Prostate gland (tissue), 2 donors: ENCODE results near the gene C1orf159. TPM values are rescaled to one million over a fixed set of nuclear protein-coding genes. Genes with fewer than 3 reads are reported as not detected.
A peak's percentile ranks its signal among the peaks of the same experiment; 100 is the strongest.

Source experiments
- DNase-seq: peaks from one replicate; pipeline ENCODE4 v3.0.0-alpha.2; 2019; ENCODE audit warnings: low spot score
- H3K27ac ChIP-seq, 2 donors: fragments of 200-600 bp; sonication (generic); 2 replicates each; pipeline ENCODE4 v1.5.1; 2017 to 2019
- H3K27me3 ChIP-seq: fragments of 200-600 bp; sonication (generic); replicated peaks from 2 replicates; pipeline ENCODE4 v1.5.1; 2019; ENCODE audit not compliant: insufficient read depth
- H3K36me3 ChIP-seq, 2 donors: fragments of 200-600 bp; sonication (generic); 1 replicate in 1 of 2; 2 replicates in 1 of 2; pipeline versions ENCODE4 v1.5.1 to v1.8.1; 2017 to 2019
- H3K4me1 ChIP-seq: fragments of 200-600 bp; sonication (generic); replicated peaks from 2 replicates; pipeline ENCODE4 v1.5.1; 2019
- H3K4me3 ChIP-seq, 2 donors: fragments of 200-600 bp; sonication (generic); 2 replicates each; pipeline ENCODE4 v1.5.1; 2017 to 2019
- H3K9me3 ChIP-seq: fragments of 200-600 bp; sonication (generic); 2 replicates; pipeline ENCODE4 v1.5.1; 2017
- POLR2A ChIP-seq: fragments of 450-650 bp; IDR thresholded peaks from one replicate; pipeline ENCODE4 v1.6.1; 2016; ENCODE audit warnings: antibody characterized with exemption, mild to moderate bottlenecking
- POLR2AphosphoS5 ChIP-seq: sonication (generic); formaldehyde crosslinking; IDR thresholded peaks from one replicate; pipeline ENCODE4 v1.6.1; 2017; ENCODE audit warnings: antibody characterized with exemption
- WGBS: methylation state at CpG from one replicate; pipeline ENCODE4 v1.1.5; 2018; 5-methylcytosine and 5-hydroxymethylcytosine counted together
- intact Hi-C: fragments of 100-400 bp; cut with DNase I; formaldehyde crosslinking; loops from one replicate; pipeline ENCODE4 v1.14.2; 2022
- total RNA-seq, 2 donors: library from RNA; depleted of rRNA; stranded (reverse); fragments of >200 nt; gene quantifications; one replicate each; pipeline ENCODE4 v1.1.0, GENCODE V29; 2016
- TF ChIP-seq, protein P1 (sequence below), 4 experiments: fragments of 200-600 bp in 2 of 4; fragments of 450-650 bp in 2 of 4; sonication (generic) in 2 of 4; IDR thresholded peaks; 1 replicate in 3 of 4; 2 replicates in 1 of 4; pipeline ENCODE4 v1.5.1; 2016 to 2019; ENCODE audit warnings: antibody characterized with exemption in 4 of 4, mild to moderate bottlenecking in 2 of 4, moderate library complexity in 2 of 4

C1orf159 gene
- total RNA-seq, 2 donors from 2014 or later = 20.0 to 26.4 TPM

DNA sequence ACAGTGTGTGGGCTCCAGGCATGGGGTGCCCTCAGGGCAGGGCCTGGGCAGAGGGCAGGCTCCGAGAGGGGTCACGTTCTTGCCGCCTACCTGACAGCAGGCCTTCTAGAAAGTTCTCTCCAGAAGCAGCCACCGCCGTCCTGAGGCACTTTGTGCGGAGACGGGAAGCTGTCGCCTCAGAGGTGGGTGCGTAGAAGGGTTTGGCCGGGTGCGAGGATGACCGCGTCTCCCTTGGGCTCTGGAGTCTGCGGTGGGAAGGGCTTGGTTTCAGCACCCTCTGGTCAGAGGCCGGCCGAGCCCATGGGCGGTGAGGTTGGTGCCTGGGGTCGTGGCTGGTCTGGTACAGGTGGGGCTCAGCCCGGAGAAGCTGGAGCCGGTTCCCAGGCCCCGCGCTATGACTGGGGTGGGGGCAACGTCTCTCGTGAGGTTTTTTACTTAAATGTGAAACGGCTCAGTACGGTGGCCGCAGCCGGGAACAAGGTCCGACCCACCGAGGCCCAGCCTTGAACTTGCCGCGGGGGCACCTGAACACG is 47.7 kb upstream of the C1orf159 start:
- DNase-seq = no peak
- Histone ChIP-seq H3K36me3 (no peaks in the 10 kb centered on the region), H3K27me3 (no peaks in the 10 kb centered on the region), H3K4me3 (peak overlapping the region; percentile 45 to 62), H3K9me3 (no peaks in the 10 kb centered on the region), H3K4me1 (peaks cover 13% of the 10 kb centered on the region), H3K27ac (peak overlapping the region; percentile 92 to 95)
- TF ChIP-seq POLR2A = no peak
- no peak for TF ChIP-seq POLR2AphosphoS5
- TF ChIP-seq, protein P1, sequence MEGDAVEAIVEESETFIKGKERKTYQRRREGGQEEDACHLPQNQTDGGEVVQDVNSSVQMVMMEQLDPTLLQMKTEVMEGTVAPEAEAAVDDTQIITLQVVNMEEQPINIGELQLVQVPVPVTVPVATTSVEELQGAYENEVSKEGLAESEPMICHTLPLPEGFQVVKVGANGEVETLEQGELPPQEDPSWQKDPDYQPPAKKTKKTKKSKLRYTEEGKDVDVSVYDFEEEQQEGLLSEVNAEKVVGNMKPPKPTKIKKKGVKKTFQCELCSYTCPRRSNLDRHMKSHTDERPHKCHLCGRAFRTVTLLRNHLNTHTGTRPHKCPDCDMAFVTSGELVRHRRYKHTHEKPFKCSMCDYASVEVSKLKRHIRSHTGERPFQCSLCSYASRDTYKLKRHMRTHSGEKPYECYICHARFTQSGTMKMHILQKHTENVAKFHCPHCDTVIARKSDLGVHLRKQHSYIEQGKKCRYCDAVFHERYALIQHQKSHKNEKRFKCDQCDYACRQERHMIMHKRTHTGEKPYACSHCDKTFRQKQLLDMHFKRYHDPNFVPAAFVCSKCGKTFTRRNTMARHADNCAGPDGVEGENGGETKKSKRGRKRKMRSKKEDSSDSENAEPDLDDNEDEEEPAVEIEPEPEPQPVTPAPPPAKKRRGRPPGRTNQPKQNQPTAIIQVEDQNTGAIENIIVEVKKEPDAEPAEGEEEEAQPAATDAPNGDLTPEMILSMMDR (IDR thresholded peaks at IDR 0.05) = no peak
- 45% methylated on average over 33 of the region's 33 CpGs for WGBS
- intact Hi-C loops = no loop called here

DNA sequence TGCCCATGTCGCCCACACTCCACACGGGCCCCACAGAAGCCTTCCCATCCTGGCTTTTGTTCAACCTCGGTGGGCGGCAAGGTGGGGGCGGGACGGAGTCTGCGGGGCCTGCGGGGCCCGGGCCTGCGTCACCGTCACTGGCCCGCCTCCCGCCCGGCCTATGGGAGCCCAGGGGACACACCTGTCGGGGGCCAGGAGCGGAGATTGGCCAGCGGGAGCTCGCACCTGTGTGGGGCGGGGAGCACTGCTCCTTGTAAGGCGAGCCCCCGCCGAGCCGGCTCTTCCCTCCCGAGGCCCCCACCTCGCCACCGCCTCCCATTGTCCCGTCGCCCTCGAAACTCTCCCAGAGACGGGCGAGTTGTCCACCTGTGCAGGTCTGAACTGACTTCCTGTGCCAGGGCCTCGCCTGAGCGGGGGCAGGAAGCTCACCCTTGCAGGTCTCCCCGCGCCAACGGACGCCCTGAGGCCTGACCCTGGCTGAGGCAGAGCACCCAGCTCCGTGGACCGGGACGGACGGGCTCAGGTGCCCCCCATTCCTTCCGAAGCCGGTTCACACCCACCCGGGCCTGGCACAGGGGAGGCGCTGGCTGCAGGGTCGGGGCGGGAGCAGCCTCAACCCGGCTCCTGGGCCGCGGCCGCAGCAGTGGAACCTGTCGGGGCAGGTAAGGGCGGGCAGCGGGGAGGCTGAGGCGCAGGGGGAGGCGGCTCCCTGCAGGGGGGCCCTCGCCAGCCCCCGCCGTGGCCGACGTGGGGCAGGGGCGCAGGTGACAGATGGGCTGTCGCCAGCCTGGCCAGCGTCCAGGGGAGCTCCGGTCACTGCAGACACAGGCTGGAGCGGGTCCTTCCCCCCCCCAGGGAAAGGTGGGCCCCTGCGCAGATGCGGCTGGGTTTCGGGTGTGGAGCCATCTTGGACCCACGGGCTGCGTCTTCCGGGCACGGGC is 47.0 kb upstream of the C1orf159 start:
- DNase-seq = peak; percentile 94
- intact Hi-C loops = no loop called here
- Histone ChIP-seq H3K27ac (peak overlapping the region; percentile 92 to 95), H3K36me3 (no peaks in the 10 kb centered on the region), H3K27me3 (no peaks in the 10 kb centered on the region), H3K9me3 (no peaks in the 10 kb centered on the region), H3K4me1 (peaks cover 20% of the 10 kb centered on the region), H3K4me3 (peak overlapping the region; percentile 45 to 62)
- TF ChIP-seq, protein P1 (IDR thresholded peaks at IDR 0.05) = no peak
- TF ChIP-seq POLR2A (peak; percentile 88), POLR2AphosphoS5 (peak; percentile 81)
- WGBS = 30% methylated on average over 35 of the region's 73 CpGs

DNA sequence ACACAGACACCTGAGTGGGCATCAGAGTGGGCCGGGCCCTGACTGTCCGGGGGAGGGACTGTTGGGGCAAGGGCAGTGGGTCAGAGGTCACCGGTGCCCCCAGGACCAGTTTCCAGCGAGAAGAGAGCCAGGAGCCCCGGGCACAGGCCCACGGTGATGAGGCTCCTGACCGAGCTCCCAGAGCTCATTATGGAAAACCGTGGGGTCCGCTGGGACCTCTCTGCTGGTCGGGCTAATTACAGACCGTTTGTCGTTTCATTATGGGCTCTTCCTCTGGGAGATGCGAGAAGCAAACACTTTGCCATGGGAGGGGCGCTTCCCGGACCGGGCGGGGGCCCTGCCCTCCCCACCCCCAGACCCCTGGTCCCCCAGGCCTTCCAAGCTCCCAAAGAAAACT is 45.8 kb upstream of the C1orf159 start:
- Histone ChIP-seq H3K4me3 (no peak overlapping the region), H3K27ac (peak overlapping the region; percentile 92 to 95), H3K27me3 (no peaks in the 10 kb centered on the region), H3K4me1 (peaks cover 17% of the 10 kb centered on the region), H3K9me3 (no peaks in the 10 kb centered on the region), H3K36me3 (no peaks in the 10 kb centered on the region)
- intact Hi-C loops = no loop called here
- TF ChIP-seq POLR2A (no peak), POLR2AphosphoS5 (no peak)
- TF ChIP-seq, protein P1 (IDR thresholded peaks at IDR 0.05) = no peak
- WGBS = 67% methylated on average over 17 of the region's 17 CpGs
- no peak for DNase-seq

DNA sequence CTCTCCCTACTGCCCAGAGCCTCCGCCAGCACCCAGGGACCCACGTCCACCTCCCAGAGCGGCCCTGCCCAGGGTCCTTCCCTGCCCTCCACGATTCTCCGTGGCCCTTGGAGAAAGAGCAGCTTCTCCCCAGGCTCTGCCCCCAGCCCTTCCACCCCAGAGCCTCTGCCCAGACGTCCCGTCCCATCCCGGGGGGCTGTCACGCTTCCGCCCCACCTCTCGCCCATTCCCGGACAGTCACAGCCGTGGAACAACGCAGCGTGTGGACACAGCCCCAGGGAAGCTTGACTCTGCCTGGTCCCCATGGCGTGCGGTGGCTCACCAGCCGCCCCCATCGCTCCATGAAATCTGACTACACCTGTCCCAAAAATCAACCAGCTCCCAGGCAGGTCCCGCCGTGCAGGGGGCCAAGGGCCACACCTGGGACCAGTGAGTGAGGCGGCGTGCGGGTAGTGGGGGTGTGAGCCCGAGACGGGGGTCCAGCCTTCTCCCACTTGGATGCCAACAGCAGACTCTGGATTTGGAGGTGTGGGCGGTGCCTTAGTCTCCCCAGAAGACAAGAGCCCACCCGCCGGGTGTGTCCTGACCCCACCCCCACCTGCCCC is 45.3 kb upstream of the C1orf159 start:
- no peaks in the 10 kb centered on the region for H3K36me3 ChIP-seq
- 90% methylated on average over 29 of the region's 29 CpGs for WGBS
- intact Hi-C loops = no loop called here
- no peak overlapping the region for H3K27ac ChIP-seq
- TF ChIP-seq POLR2AphosphoS5 = no peak
- no peak for TF ChIP-seq POLR2A
- TF ChIP-seq, protein P1 (IDR thresholded peaks at IDR 0.05) = no peak
- H3K9me3 ChIP-seq = no peaks in the 10 kb centered on the region
- no peak for DNase-seq
- peaks cover 12% of the 10 kb centered on the region for H3K4me1 ChIP-seq
- H3K27me3 ChIP-seq = no peaks in the 10 kb centered on the region
- no peak overlapping the region for H3K4me3 ChIP-seq
